ENCODE measurements around the gene ERVW-1.
A peak's percentile ranks its signal among the peaks of the same experiment; 100 is the strongest.
"Not testable (repeated sequence)": the region's sequence is repeated elsewhere in the genome, so short reads cannot be mapped to it uniquely, and the experiment has no call there.

Gene ERVW-1

GRCh38 chr7:92468589-92468988 is 9.2 kb downstream of the ERVW-1 start:
- not testable (repeated sequence) for ATAC-seq, DNase-seq

- ATAC-seq (no peak), DNase-seq (no peak)
Observed at GRCh38 chr7:92466682-92467081, 11.1 kb downstream of the ERVW-1 start.

- DNase-seq (no peak), ATAC-seq (no peak)
Observed at GRCh38 chr7:92464515-92464914, 13.2 kb downstream of the ERVW-1 start.

- DNase-seq (no peak), ATAC-seq (no peak)
Observed at GRCh38 chr7:92462560-92462959, 15.2 kb downstream of the ERVW-1 start.

- ATAC-seq (no peak), DNase-seq (peak; percentile 19)
Observed at GRCh38 chr7:92461027-92462003, 16.4 kb downstream of the ERVW-1 start.

GRCh38 chr7:92460510-92460909 is 17.2 kb downstream of the ERVW-1 start:
- ATAC-seq = no peak
- no peak for DNase-seq

GRCh38 chr7:92460109-92460508 is 17.6 kb downstream of the ERVW-1 start:
- DNase-seq (no peak), ATAC-seq (no peak)

- ATAC-seq (no peak), DNase-seq (no peak)
Observed at GRCh38 chr7:92456236-92456635, 21.5 kb downstream of the ERVW-1 start.

GRCh38 chr7:92451645-92452044 is 26.1 kb downstream of the ERVW-1 start:
- DNase-seq (no peak), ATAC-seq (no peak)

GRCh38 chr7:92448205-92448747 is 29.5 kb downstream of the ERVW-1 start:
- peak; percentile 44 for ATAC-seq
- DNase-seq = peak; percentile 55

- ATAC-seq (peak; percentile 89), DNase-seq (peak; percentile 87)
Observed at GRCh38 chr7:92447345-92448204, 30.2 kb downstream of the ERVW-1 start, which contains the start of gene GATAD1. GATAD1 (plus strand) TSS chr7:92447482; CDS start chr7:92447730, 248 bp downstream.

GRCh38 chr7:92446869-92447344 is 30.8 kb downstream of the ERVW-1 start:
- DNase-seq = peak; percentile 16
- ATAC-seq = no peak

GRCh38 chr7:92442720-92443119 is 35.0 kb downstream of the ERVW-1 start:
- ATAC-seq, DNase-seq: not testable (repeated sequence)

- DNase-seq = no peak
- ATAC-seq = no peak
Observed at GRCh38 chr7:92437956-92438491, 39.7 kb downstream of the ERVW-1 start.

GRCh38 chr7:92436612-92437445 is 40.9 kb downstream of the ERVW-1 start:
- no peak for DNase-seq
- no peak for ATAC-seq

- DNase-seq = no peak
Observed at GRCh38 chr7:92435542-92435941, 42.2 kb downstream of the ERVW-1 start.

GRCh38 chr7:92433019-92433418 is 44.7 kb downstream of the ERVW-1 start:
- ATAC-seq (no peak), DNase-seq (no peak)

More at GRCh38 chr7:92435542-92435941, 42.2 kb downstream of the ERVW-1 start:
- no peak for ATAC-seq

GRCh38 chr7:92432299-92432946 is 45.3 kb downstream of the ERVW-1 start:
- ATAC-seq (no peak), DNase-seq (no peak)

GRCh38 chr7:92427193-92427592 is 50.6 kb downstream of the ERVW-1 start:
- no peak for DNase-seq

GRCh38 chr7:92425311-92425947 is 52.3 kb downstream of the ERVW-1 start:
- no peak for DNase-seq
- no peak for ATAC-seq

More at GRCh38 chr7:92427193-92427592, 50.6 kb downstream of the ERVW-1 start:
- ATAC-seq = no peak

All from stimulated activated naive CD8-positive, alpha-beta T cell treated with anti-CD3 and anti-CD28 coated beads, Interleukin-15, Interleukin-2, amounts not matched to agents 100 U/mL and 50 U/mL, for 24 hours (primary cell).